GM19438 (cell line): Measurements from ENCODE around the gene PIGK.
"Not testable (repeated sequence)": the region's sequence is repeated elsewhere in the genome, so short reads cannot be mapped to it uniquely, and the experiment has no call there.

Experiments
- ATAC-seq: cut with Tn5 transposase; IDR thresholded peaks from one replicate; pipeline ENCODE4 v1.9.1; 2021; ENCODE audit warnings: low read depth; ENCODE audit not compliant: unreplicated experiment

PIGK gene

GRCh38 chr1:77200293-77200692 lies 18.9 kb downstream of the PIGK start:
- ATAC-seq = no peak

GRCh38 chr1:77197351-77197750 lies 21.9 kb downstream of the PIGK start:
- no peak for ATAC-seq

GRCh38 chr1:77193951-77194350 lies 25.3 kb downstream of the PIGK start:
- no peak for ATAC-seq

DNA sequence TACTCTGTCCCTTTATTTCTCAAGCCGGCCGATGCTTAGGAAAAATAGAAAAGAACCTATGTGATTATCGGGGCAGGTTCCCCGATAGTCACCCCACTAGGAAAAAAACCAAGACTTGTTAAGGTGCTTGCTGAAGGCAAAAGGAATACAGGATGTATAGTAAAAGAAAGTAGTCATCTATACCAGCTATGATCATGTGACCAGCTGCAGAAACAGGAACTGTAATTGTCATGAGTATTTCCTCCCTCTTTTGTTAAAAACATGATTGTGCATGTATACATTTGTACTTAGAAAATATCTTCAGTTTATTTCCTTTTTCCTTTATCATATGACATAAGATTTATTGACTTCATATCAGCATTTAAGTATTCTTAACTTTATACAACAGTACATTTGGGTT lies 30.5 kb downstream of the PIGK start:
- no peak for ATAC-seq

DNA sequence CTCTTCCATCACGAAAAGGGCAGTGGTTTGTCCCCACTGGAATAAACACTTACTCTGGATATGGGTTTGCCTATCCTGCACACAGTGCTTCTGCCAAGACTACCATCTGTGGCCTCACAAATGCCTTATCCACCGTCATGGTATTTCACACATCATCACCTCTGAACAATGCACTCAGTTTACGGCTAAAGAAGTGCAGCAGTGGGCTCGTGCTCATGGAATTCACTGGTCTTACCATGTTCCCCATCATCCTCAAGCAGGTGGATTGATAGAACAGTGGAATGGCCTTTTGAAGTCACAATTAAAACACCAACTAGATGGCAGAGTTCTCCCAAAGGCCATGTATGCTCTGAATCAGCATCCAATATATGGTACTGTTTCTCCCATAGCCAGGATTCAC lies 32.3 kb downstream of the PIGK start:
- ATAC-seq = not testable (repeated sequence)

GRCh38 chr1:77182083-77182482 lies 37.1 kb downstream of the PIGK start:
- ATAC-seq = no peak

DNA sequence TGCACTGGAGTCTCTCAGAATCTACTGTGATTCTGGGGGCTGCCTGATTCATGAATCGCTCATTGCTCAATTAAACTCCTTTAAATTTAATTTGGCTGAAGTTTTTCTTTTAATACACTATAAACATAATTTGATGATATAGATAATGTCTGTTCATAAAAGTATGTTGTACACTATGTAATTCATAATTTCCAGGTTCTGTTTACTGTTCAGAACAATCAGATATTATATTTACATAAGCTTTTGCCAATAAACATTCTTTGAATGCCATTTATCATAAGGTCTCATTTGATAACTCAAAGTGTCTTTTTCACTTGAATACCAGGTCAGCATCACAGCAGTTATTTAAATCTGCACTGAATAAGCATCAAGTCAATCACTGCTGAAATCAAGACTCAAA lies 39.6 kb downstream of the PIGK start:
- ATAC-seq = no peak

GRCh38 chr1:77175230-77175844 lies 43.9 kb downstream of the PIGK start:
- ATAC-seq = no peak

- ATAC-seq = no peak
Measured at GRCh38 chr1:77170687-77171086, 48.5 kb downstream of the PIGK start.

GRCh38 chr1:77168358-77168757 lies 50.9 kb downstream of the PIGK start:
- ATAC-seq = no peak

DNA sequence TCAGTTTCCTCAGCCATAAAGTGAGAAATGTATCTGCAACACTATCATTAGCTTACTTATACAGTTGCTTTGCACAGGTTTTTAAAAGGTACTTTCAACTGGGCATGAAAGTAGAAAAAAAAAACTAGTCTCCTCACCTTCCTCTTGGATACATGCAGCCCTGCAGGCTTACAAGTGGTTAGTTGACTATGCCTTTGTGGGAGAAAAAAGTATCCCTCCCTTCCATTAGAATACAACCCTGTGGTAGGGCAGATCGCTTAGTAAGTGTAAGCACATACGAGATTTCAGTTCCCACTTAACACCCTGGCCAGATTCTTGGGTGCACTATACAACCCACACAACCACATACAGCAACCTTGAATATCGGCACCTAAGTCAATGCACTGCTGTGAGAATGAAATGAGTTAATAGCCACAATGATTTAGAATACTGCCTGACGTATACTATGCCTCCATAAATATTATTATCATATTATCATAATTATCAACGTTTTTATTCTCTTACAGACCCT lies 54.7 kb downstream of the PIGK start:
- no peak for ATAC-seq

GRCh38 chr1:77159706-77160105 lies 59.5 kb downstream of the PIGK start:
- ATAC-seq = not testable (repeated sequence)

DNA sequence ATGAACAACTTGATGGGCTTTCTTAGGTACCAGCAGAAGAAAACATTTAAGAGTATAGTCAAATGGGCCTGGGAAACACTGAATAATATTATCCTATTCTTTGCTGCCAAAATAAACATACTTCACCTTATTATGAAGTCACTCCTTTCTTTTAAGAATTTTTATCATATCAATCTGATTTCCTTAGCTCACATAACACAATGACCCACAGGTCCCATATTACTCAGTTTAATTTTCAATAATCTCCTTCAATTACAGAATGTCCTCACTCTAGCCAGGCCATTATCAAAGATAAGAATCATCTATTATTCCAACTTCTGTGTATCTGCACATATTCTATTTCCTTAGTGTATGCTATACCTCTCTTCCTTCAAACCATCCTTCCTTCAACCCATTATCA lies 63.0 kb downstream of the PIGK start:
- no peak for ATAC-seq

DNA sequence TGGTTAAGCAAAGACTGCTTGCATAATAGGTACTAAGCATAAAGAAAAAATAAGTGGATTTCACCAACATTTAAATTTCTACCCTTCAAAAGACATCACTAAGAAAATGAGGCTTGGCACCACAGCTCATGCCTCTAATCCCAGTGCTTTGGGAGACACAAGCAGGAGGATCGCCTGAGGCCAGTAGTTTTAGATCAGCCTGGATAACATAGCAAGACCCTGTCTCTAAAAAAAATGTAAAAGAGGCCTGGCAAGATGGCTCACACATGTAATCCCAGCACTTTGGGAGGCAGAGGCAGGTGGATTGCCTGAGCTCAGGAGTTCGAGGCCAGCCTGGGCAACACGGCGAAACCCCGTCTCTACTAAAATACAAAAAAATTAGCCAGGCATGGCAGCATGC lies 73.0 kb downstream of the PIGK start:
- ATAC-seq = no peak

GRCh38 chr1:77143529-77144121 lies 75.6 kb downstream of the PIGK start:
- no peak for ATAC-seq

DNA sequence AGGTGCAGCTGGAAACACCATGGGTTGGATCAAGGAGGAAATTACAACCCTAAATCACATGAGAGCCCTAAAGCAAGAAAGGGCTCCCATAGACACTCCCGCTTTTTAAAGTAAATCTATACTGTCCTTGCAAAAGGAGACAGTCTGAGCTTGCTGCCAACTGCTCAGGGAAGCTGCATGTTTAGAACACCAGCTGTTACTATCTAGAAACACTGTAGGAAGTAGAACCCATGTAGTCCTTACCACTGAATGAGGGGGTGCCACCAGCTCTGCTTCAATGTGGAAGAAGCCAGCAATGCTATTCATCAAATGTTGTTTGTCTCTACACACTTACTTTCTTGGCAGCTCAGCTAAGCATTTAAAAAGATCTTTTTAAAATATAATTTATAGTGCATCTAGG lies 79.8 kb downstream of the PIGK start:
- ATAC-seq = no peak

DNA sequence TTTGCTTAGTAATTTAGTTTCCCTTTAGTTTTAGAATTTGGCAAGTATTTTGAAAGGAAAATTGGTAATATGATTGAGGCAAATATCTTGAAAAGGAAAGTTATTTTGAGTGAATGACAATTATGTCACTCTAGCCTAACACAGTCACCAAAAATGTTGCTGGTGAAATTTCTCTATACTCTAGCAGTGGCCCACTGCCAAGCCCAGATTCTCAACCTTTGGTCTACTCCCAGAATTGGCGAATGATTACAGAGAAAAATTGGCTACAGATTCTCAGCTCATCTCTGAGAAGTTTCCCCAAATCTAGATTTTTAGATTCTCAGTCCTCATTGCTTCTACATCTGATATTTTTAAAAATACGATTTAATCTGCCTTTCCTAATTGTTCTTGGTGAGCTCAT lies 84.9 kb downstream of the PIGK start:
- ATAC-seq = no peak

DNA sequence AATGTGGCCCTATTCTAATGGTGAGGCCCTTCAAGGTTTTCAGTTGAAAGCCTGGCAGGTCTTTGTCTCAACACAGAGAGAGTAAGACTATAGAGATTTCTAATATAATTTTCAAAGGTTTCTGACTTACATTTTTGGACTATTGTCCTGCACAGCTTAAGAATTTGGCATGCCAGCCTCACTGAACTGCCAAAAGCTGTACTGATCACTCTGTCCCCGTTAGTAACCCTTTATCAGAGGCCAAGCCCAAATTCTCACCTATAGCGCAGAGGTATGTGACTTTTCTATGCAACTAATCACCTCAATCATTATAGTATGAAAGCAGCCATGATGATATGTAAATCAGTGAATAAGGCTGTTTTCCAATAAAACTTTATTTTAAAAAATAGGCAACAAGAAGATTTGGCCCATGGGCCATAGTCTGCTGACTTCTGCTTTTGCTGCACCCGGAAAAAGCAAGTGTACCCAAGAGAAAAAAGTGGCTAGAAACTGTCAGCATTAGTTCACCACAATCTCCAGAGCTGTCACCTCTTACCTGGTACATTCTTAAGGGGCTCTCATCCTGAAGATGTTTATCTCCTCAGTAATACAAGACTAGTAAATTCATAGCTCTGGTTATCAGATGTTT lies 85.4 kb downstream of the PIGK start:
- no peak for ATAC-seq

DNA sequence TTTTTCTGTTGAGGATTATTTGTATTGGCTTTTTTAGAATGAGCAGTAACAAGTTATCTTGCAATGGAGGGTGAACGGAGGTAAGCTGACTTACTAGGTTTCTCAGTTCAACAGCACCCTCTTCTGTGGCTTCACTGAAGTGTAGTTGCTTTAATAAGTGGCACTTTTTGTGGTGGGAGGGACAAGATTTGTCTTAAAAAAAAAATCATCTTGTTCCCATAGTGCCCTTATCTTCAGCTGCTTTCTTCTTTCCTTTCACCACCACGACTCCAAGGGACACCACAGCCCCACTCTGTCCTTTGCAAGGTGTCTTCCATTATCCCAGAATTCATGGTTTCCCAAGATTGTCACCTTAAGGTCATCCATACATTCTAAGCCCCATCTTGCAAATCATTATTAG lies 92.9 kb downstream of the PIGK start:
- ATAC-seq = peak; percentile 70

GRCh38 chr1:77121503-77121902 lies 97.7 kb downstream of the PIGK start:
- ATAC-seq = no peak

GRCh38 chr1:77120950-77121349 lies 98.3 kb downstream of the PIGK start:
- ATAC-seq = no peak

- ATAC-seq = no peak
Measured at GRCh38 chr1:77118712-77119111, 100.5 kb downstream of the PIGK start.
